Measurements from ENCODE around the gene MDM2.

GRCh38 chr12:68870011-68870410 lies 62.0 kb downstream of the MDM2 start:
- no peak for TF ChIP-seq CTCF (IDR thresholded peaks at IDR 0.05)
- TF ChIP-seq POLR2AphosphoS5 (IDR thresholded peaks at IDR 0.05): no peak
- TF ChIP-seq POLR2A (IDR thresholded peaks at IDR 0.05): no peak
